ENCODE data around the gene SLC28A2. TPM values are rescaled to one million over a fixed set of nuclear protein-coding genes. Genes with fewer than 3 reads are reported as not detected.

Gene SLC28A2
- total RNA-seq, 1 experiment from 2014 or later: not detected

DNA sequence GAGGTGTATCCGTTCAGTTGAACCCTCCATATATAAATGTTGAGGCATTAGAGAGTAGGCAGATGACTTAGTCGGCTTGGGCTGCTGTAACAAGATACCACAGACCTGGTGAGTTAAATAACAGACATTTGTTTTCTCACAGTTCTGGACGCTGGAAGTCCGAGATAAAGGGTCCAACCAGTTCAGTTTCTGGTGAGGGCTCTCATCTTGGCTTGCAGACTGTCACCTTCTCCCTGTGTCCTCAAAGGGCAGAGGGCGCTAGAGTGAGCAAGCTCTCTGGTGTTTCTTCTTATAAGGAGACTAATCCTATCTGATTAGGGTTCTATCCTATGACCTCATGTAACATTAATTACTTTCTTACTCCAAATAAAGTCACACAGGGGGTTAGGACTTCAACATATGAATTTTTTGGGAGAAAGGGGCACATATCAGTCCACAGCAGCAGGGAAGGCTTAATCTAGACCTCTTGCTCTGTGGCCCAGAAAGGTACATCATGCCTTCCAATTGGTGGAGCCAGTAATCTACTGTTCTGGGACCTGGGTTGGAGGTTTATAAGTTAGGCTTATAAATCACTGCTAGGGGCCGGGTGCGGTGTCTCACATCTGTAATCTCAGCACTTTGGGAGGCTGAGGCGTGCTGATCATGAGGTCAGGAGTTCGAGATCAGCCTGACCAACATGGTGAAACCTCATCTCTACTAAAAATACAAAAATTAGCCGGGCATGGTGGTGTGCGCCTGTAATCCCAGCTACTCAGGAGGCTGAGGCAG is 26.3 kb upstream of the SLC28A2 start:
- no peak overlapping the region for H3K27ac Mint-ChIP-seq
- Histone ChIP-seq H2BK12ac (ENCODE audit: insufficient read length, low read depth, low read length) (no peak overlapping the region), H3K9me3 (ENCODE audit: control insufficient read depth, low read depth, low read length) (no peaks in the 10 kb centered on the region), H3K9ac (ENCODE audit: extremely low read depth, insufficient read length, low read length) (no peak overlapping the region), H2AK5ac (ENCODE audit: insufficient read length, low read length) (no peak overlapping the region), H3K23me2 (ENCODE audit: insufficient read length, low read depth, low read length, poor library complexity, severe bottlenecking) (no peaks in the 10 kb centered on the region), H3K23ac (ENCODE audit: insufficient read length, low read depth, low read length) (no peak overlapping the region), H3K79me1 (ENCODE audit: insufficient read depth, low read depth, low read length, poor library complexity, severe bottlenecking) (no peaks in the 10 kb centered on the region), H3T11ph (ENCODE audit: low read length) (no peak overlapping the region), H3K4me2 (ENCODE audit: insufficient read depth, insufficient read length, low read length) (no peak overlapping the region), H2BK20ac (ENCODE audit: low read depth, low read length, poor library complexity, severe bottlenecking) (no peak overlapping the region), H4K5ac (ENCODE audit: insufficient read length, low read depth, low read length) (no peak overlapping the region), H4K8ac (replicated peaks; ENCODE audit: insufficient read length, low read depth, low read length) (no peak overlapping the region), H3K4me1 (ENCODE audit: insufficient read depth, low read length) (no peaks in the 10 kb centered on the region), H3K27ac (ENCODE audit: insufficient read length, low read depth, low read length) (no peak overlapping the region), H3K18ac (ENCODE audit: insufficient read length, low read depth, low read length) (no peak overlapping the region), H3K56ac (ENCODE audit: insufficient read length, low read depth, low read length) (no peak overlapping the region), H4K91ac (ENCODE audit: insufficient read length, low read depth, low read length) (no peak overlapping the region), H4K20me1 (ENCODE audit: control insufficient read depth, insufficient read depth, insufficient read length) (no peaks in the 10 kb centered on the region), H2BK5ac (ENCODE audit: insufficient read length, low read length) (no peak overlapping the region), H3K27me3 (ENCODE audit: insufficient read depth, low read length) (no peaks in the 10 kb centered on the region), H2AFZ (ENCODE audit: low read length) (no peak overlapping the region), H3K79me2 (ENCODE audit: insufficient read depth, low read length) (no peaks in the 10 kb centered on the region), H2BK120ac (ENCODE audit: low read depth, low read length, poor library complexity, severe bottlenecking) (no peak overlapping the region), H3K14ac (ENCODE audit: insufficient read depth, low read length) (no peak overlapping the region), H2BK15ac (ENCODE audit: low read depth, low read length) (no peak overlapping the region), H3K4ac (ENCODE audit: low read depth, low read length) (no peak overlapping the region)
- no CpG with 5 or more reads among the region's 11 CpGs for WGBS (ENCODE audit: extremely low coverage, insufficient read length, low lambda C conversion rate)
- H3K27me3 Mint-ChIP-seq (ENCODE audit: low read depth): peaks cover 8% of the 10 kb centered on the region
- H3K36me3 Mint-ChIP-seq (ENCODE audit: insufficient read depth in 1 of 3, low read depth in 3 of 3): no peaks in the 10 kb centered on the region
- DNase-seq: peak; percentile 54
- TF ChIP-seq, protein P1, sequence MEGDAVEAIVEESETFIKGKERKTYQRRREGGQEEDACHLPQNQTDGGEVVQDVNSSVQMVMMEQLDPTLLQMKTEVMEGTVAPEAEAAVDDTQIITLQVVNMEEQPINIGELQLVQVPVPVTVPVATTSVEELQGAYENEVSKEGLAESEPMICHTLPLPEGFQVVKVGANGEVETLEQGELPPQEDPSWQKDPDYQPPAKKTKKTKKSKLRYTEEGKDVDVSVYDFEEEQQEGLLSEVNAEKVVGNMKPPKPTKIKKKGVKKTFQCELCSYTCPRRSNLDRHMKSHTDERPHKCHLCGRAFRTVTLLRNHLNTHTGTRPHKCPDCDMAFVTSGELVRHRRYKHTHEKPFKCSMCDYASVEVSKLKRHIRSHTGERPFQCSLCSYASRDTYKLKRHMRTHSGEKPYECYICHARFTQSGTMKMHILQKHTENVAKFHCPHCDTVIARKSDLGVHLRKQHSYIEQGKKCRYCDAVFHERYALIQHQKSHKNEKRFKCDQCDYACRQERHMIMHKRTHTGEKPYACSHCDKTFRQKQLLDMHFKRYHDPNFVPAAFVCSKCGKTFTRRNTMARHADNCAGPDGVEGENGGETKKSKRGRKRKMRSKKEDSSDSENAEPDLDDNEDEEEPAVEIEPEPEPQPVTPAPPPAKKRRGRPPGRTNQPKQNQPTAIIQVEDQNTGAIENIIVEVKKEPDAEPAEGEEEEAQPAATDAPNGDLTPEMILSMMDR (conservative IDR thresholded peaks at IDR 0.05): peak; percentile 60
- peaks cover 0 to 3% of the 10 kb centered on the region in 2 experiments; a peak in 1 of 5 replicates for H3K9me3 Mint-ChIP-seq
- no peak overlapping the region; a peak in 1 of 5 replicates for H3K4me3 Mint-ChIP-seq
- H3K4me1 Mint-ChIP-seq: 0 out of 4 replicates have a peak, but pooled peaks cover 0 to 3% of the 10 kb centered on the region in 2 experiments

Data from H9 (cell line).